Hematopoietic multipotent progenitor cell (in vitro differentiated cells): ENCODE results near the gene C1orf167. TPM values are rescaled to one million over a fixed set of nuclear protein-coding genes. Genes with fewer than 3 reads are reported as not detected.

Source experiments
- DNase-seq, 3 donors: peaks; one replicate each; pipeline ENCODE4 v3.0.0-alpha.2; 2011 to 2015; ENCODE audit warnings: low read depth in 2 of 3, low spot score in 2 of 3
- total RNA-seq: library from RNA; depleted of rRNA; stranded (reverse); fragments of >200 nt; gene quantifications from one replicate; pipeline ENCODE4 v1.2.3, GENCODE V29; 2012

C1orf167 gene, protein sequence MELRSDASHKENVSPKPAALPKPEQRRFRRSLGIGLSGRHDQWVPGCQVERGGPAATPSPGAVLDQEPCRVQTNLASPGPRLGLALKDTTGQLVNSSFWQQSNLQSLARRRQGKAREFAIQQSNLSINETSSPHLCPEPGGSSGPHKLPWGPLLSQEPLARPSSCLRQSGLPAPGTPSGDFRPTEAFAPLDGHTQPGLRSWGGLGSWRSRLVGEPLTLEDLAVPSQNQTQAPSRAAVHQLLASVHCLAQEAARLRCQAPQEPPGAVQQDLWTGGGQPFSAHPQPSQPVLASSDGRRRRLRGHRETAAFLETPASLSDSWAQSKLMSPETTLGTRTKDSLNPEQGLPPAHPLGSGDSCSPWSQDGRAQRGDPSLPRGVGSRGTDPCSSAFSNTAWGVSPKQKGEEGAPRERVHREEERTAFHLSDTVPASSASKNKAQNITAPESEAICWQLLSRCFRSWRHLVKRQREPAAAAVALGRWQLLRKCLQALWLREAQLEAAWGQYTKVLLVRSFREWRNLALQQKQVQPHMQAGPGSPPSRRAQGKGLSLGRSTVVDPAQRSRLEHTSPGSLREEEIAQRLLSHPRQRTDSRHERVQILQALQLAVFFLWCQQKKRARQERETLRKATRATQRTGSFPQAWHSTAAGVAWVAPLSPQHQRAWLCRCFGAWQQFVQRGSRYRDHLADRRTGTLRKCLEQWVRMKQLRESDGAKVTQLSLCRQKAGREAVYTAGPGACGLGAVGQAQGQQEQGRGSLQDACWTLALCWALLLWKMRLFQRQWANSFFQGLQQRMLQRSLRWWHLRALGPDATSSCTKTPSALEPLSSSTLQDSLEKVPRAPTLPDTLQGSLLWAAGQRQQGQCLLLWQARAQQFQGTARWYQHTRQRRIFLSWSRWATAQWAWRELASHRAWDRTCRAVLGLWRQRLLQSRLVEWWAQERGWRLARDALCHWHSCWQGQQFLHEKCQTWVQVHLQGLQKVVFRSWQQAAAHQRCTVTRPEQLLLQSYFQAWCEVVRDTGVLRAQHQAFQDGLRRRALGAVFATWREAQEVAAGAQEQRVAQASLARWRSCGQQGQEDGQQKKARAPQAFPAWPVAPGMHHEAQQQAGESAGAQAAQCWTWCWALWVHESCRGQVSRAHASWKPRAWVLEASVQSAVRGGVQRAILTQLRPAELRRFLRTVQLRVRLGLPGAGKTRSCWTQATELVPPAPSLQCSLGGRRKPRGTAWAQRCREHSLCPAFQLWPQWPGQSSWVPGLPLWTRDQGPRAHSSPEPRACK (N-terminal part only)
- total RNA-seq, result not detected

DNA sequence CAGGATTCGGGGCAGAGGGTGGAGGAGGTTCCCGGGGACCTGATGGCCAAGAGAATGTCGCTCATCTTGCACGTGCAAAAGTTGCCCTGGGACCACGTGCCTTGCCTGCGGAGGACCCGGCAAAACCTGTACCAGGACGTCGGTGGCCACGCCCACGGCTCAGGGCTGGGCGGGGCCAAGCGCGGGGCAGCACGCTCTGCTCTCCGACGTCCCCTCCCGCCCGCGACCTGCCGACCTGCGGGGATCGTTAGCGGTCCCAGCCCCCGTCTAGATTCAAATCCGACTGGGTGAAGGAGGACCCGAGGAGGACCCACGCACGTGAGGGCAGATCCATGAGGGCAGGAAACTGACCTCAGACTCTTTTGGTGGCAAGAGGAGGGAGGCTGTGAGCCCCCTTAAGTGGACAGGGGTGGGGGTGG is at the start of gene C1orf167:
Gene C1orf167, plus strand, starts transcription at position 206 of the 419 bp plus-strand sequence. CDS start 2,208 bp downstream, outside the sequence.
- DNase-seq, result peak in 2 of 3 donors; percentile 24 to 27

DNA sequence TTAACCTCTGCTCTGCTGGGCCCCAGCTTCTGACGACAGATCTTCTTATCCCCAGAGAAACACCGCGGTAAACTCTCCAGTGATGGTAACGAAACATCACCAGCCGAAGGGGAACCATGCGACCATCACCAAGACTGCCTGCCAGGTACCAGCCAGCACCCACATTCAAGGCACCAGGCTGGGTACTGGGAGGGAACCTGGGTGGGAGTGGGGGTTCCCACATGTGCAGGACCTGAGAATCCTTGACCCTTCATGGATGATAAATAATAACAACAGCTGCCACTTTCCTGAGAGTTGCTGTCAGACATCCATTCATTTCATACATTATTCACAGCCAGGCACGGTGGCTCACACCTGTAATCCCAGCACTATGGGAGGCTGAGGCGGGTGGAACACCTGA is 49.7 kb upstream of the C1orf167 start:
- DNase-seq, result no peak

DNA sequence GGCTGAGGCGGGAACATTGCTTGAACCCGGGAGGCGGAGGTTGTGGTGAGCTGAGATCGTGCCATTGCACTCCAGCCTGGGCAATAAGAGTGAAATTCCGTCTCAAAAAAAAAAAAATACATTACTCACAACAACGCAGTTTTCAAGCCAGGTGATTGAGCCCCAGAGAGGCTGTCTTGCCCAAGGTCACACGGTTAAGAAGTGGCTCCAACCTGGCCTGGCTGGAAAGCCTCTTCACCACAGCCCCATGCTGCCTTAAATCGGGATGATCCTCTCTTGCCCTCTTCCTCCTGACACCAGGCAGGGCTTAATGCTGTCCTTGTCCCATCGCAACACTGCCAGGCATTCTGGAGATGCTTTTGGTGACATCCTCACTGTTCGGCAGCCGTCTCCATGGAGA is 48.9 kb upstream of the C1orf167 start:
- no peak for DNase-seq

DNA sequence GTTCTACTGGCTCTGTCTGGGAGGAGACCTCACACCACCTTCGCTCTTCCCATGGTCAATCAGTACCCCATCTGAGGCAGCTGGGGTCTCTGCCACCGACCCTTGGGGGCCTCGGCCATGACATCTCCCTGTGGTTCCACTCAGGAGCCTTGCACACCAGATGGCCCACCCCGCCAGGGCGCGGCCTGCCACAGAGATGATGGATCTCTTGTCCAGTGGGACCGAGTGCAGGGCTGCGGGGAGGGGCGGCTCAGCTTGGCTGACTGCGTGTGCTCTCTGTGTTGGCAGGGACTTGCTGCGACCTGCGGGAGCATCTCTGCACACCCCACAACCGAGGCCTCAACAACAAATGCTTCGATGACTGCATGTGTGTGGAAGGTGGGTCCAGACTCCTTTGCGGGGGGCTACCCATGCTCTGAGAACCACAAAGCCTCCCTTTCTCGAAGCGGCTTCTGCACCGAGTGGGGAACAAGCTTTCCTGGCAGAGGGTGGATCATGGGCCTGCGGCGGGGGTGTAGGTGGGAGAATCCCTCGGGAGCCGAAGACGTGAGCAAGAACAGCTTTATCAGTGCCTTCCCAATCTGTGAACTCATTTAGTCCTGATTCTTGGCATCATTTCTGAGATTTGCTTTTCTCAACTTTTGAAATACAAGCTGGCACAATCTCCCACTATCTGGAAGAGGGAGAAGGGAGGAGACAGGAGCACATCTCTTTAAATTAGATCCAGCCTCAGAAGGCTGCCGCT is 47.0 kb upstream of the C1orf167 start:
- DNase-seq, result no peak

DNA sequence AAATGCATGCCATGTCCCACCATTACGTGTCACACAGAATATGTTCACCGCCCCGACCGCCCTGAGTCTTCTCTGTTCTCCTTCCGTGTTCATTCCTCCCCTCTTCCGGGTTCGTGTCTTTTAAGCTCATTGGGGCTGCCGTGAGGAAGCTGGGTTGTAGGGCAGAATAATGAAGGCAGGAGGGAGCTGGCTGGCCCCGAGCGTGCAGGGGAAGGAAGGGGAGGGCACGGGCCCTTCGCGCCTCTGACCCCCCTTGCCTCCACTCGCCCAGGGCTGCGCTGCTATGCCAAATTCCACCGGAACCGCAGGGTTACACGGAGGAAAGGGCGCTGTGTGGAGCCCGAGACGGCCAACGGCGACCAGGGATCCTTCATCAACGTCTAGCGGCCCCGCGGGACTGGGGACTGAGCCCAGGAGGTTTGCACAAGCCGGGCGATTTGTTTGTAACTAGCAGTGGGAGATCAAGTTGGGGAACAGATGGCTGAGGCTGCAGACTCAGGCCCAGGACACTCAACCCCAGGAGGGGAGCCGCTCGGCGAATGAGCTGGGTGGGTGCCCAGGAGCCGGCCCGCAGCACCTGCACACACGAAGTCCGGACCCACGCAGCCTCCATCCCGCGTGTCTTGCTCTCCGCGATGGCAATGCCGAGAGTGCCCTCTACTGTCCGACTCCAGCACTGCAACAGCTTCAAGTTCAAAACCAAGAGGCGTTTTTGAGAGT is 42.5 kb upstream of the C1orf167 start:
- peak; percentile 81 to 93 (median 84) for DNase-seq

DNA sequence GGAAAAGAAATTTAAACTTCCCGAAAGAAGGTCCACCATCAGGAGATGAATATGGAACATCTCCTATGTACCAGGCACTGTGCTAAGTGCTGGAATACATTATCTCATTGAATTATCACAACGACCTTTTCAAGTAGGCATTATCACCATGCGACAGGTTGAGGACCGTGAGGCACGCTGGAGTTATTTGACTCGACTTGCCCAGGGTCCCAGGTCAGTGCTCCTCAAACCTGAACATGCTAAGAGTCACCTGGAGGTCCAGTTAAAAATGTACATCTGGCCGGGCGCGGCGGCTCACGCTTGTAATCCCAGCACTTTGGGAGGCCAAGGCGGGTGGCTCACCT is 42.0 kb upstream of the C1orf167 start:
- no peak for DNase-seq

DNA sequence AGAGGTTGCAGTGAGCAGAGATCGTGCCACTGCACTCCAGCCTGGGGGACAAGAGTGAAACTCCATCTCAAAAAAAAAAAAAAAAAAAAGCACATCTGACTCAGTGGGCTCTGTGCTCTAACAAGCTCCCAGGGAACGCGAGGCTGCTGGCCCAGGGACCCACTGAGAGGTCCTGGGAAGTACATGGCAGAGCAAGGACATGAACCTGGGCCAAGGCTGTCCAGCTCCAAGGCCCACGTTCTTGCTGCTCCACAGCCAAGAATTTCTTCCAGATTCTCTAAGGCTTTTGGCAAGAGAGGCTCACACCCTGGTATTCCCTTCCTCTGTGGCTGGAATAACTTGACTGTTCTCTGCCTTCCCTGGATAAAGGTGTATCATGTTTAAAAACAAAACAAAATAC is 41.5 kb upstream of the C1orf167 start:
- no peak for DNase-seq

DNA sequence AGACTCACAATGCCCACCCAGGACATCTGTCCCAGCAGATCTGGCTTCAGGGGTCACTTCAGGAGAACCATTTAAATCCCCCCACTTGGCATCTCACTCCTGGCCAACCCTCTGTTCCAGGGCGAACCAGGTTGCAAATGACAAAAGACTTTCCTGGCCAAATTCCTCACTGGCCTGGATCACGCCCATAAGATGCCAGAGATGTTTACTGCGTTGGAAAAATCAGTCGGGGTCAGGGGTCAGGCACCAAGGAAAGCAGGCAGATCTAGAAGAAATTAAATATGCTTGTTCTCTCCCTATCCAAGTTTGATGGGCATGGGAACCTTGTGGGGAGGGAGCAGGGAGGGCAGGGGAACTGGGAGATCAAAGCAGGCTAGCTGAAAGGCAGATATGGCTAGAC is 40.7 kb upstream of the C1orf167 start:
- no peak for DNase-seq

DNA sequence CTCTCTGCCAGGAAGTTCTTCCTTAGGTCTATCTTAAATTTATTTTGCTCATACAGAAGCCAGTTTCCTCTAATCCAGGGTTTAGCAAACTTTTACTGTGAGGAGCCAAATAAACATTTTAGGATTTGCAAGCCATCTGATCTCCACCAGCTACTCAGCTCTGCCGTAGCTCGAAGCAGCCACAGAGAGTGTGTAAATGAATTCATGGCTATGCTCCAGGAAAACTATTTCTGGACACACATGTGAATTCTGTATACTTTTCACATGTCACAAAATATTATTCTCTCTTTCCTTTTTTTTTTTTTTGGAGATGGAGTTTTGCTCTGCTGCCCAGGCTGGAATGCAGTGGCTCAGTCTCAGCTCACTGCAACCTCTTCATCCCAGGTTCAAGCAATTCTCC is 39.5 kb upstream of the C1orf167 start:
- no peak for DNase-seq

DNA sequence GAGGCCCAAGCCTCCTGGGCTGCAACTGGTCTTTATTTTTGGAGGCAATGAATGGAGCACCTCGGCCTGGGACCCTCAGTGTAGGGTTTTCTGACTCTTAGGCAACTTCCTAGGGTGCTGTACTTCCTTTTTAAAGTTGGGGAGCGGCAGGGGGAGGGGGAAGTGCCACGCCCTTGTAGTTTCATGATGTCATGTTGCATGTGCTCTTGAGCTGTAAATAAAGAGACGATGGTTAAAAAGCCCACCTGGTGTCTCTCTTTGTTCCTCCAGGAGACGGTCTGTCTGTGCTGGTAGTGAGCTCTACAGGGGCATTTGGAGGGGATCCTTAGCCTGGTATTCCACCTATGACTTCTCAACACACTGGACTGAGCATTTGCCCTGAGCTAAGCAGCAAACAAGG is 36.4 kb upstream of the C1orf167 start:
- no peak for DNase-seq

DNA sequence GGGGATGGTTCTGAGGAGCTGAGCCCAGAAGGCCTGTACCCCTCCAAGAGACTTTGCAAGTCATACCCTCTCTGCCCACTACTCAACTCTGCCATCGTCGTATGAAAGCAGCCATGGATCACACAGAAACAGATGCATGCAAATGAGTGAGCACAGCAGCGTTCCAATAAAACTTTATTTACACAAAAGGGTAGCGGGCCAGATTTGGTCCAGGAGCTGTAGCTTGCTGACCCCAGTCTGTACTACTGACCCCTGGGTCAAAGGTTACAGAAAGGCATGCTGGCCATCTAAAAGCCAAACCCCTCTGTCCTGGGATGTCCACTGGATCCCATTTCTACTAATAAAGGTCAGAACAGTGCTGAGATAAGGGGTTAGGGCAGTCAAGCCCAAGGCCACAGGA is 34.9 kb upstream of the C1orf167 start:
- DNase-seq, result no peak

DNA sequence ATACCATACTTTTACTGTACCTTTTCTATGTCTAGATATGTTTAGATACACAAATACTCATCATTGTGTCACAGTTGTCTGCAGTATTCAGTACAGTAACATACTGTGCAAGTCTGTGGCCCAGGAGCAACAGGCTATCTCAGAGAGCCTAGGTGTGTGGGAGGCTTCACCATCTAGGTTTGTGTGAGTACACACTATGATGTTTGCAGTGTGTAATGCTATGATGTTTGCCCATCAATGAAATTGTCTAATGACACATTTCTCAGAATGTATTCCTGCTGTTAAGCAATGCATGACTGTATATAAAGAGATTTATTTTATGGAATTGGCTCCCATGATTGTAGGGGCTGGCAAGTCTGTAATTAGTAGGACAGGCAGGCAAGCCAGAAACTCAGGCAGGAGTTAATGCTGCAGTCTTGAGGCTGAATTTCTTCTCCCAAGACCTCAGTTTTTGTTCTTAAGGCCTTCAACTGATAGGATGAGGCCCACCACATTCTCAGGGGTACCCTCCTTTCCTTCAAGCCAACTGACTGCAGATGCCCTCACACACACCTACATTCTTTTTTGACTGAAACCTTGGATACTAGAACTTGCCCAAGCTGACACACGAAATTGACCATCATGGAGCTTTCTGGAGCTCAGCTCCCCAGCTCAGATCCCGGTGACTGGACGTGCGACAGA is 33.7 kb upstream of the C1orf167 start:
- DNase-seq, result no peak

DNA sequence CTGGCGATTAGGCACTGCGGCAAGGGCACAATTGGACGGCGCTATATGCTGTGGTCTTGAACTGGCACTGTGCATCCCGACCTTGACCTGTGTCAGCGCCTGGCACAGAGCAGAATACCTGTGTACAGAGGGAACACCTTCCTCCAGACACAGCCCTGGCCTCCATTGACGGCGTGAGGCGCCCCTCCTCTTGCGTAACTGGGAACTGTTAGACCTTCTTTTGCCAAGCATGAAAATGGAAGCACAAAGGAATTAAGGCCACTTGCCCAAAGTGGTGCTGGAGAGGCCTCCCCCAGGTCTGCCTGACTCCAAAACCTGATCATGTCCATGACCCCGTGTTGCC is 32.9 kb upstream of the C1orf167 start:
- DNase-seq, result no peak

DNA sequence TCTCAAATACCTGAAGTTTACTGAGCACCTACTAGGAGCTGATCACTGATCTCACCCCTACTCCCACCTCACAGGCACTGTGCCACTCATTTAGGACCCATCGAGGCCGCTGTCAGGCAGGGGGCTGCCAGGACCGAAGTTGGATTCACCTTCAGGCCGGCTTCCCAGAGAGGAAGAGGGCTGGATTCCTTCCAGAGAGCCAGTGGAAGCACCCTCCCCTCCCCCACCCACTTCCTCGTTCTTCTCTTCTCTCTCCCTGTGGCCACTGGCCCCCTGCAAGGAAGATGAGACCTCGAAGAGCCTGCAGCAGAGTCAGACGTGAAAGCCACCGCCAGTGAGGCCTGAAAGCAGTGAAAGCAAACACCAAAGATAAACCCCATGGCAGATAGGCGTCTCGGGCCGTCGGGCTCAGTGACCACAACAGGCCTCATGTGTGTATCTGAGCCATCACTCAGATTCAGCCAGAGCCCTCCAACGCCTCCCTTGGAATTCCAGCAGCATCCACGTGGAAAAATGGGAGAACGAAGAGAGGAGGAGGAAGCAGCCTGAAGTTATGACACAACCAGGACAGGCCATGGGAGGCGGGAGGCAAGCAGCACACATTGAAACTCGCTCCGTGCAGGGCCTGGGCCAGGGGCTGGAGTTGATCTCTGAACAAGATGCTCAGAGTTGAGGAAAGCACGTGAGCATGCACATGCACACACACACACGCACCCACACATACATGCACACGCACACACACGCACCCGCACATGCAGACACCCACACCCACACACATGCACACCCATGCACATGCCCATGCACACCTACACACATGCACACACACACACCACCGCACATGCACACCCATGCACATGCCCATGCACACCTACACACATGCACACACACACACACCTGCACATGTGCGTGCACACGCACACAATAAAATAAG is 32.2 kb upstream of the C1orf167 start:
- DNase-seq, result no peak

DNA sequence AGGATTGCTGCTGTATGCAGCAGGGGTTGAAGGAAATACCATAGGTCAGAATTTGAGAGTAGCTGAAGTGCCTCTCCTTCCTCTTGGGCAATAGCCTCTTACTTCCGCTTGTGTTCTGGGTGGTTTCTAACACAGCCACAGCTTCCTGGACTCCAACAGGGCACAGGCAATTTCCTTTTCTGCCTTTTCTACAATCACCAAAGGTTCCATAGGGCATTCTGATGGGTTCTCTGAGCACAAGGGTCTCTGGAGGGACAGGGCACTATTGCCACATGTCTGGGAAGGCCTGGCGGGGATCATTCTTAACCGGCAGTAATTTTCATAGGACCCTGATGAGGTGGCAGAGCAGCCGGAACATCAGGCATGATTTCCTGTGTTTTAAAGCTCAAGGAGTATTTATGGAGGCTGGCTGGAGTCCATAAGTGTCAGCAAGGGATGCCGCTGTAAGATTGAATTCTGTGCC is 31.5 kb upstream of the C1orf167 start:
- DNase-seq, result peak in 2 of 3 donors; percentile 74 to 83

DNA sequence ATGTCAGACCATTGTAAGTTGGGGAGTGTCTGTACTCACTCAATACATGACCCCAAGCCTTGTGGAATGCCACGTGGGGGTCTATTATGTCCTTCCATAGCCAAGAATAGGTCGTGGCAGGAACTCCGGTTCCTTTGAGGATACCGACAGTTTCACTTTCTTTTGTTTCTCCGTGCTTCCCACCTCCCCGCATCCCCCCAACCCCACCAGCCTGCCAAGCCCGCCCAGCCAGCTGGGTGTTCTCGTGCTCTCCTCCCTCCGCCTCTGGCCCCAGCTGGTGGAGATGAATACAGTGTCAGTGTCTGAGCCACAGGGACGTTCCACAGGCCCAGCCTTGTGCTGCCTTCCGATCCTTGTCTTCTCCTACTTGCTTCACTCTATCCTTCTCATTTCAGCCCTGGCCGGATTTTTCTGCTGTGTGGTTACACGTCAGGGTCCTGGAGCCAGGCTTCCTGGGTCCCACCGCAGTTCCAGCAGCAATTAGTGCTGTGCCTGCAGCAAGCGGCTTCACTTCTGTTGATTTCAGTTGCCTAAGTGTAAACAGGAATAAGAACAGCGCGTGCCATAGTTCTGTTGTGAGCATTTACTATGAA is 30.2 kb upstream of the C1orf167 start:
- peak in 2 of 3 donors; percentile 57 to 73 for DNase-seq

DNA sequence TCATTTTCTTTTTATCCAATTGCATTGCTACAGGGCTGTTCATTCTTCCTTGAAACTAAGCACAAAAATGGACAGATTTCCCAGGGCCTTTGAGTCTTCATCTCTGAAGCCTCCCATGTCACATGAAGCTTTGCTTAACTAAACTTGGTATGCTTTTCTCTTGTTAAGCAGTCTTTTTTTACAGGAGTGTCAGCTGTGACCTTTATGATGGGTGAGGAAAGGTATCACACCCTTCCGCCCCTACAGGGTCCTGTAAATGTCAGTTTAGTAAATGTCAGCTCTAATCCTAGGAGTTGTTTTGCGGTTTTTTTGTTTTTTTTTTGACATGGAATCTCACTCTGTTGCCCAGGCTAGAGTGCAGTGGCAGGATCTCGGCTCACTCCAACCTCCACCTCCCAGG is 28.7 kb upstream of the C1orf167 start:
- DNase-seq, result no peak

DNA sequence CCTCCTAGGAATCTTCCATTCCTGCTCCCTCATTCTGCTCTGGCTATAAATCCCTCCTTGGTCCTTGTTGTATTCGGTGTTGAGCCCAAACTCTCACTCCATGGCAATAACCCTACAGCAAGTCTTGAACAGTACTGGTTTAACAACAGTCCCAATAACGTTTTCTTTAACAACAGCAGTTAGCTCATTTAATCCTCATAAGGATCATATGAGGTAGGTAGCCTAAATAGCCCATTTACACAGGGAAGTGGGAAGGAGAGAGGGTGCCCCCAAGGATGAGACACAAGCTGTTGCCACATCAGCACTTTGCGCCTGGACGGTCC is 26.5 kb upstream of the C1orf167 start:
- no peak for DNase-seq
